ENCODE results near the gene RIGI. TPM values are rescaled to one million over a fixed set of nuclear protein-coding genes. Genes with fewer than 3 reads are reported as not detected.

RIGI gene
- polyA plus RNA-seq, 2 of the 4 experiments (the other 2 are of a cell fraction): 4.1 to 4.8 TPM

DNA sequence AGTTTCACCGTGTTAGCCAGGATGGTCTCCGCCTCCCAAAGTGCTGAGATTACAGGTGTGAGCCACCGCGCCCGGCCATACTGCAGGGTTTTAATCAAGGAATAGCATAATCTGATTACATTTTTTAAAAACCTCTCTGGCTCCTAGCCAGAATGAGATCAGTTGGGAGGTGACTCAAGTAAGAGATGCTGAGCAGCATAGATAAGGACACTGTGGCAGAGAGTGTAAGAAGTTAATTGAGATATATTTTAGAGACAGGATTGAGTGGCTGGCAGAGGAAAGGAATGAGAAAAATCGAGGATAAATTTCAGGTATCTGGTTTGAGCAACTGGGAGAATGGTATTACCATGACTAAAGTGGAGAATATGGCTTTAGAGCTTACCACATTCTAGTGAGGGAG, 7.3 kb upstream of the RIGI start:
- ATAC-seq (no peak), DNase-seq (ENCODE audit: low read depth in 1 of 2, low spot score in 1 of 2) (no peak), FAIRE-seq (no peak)
- no peaks in the 10 kb centered on the region for H3K4me1 ChIP-seq
- 87% methylated on average over 6 of the region's 6 CpGs for WGBS (ENCODE audit: missing lambda C conversion rate)
- peaks cover 11% of the 10 kb centered on the region; the same call in 1 of the 3 replicates for H3K9me3 ChIP-seq
- TF ChIP-seq TP53 (CRISPR knock-in tag; IDR thresholded peaks at IDR 0.05) (no peak), USF2 (IDR thresholded peaks at IDR 0.05) (no peak), CBX8 (IDR thresholded peaks at IDR 0.05) (no peak), FOXS1 (CRISPR knock-in tag; IDR thresholded peaks at IDR 0.05) (no peak), NFE2L2 (conservative IDR thresholded peaks at IDR 0.05; ENCODE audit: low read length) (no peak), HDAC2 (IDR thresholded peaks at IDR 0.05) (no peak), FOSL2 (IDR thresholded peaks at IDR 0.05) (no peak), FOSL2 (CRISPR knock-in tag; IDR thresholded peaks at IDR 0.05) (no peak), HEYL (CRISPR knock-in tag; IDR thresholded peaks at IDR 0.05) (no peak), TFCP2L1 (CRISPR knock-in tag; IDR thresholded peaks at IDR 0.05) (no peak), SMC3 (IDR thresholded peaks at IDR 0.05) (no peak), BCL3 (IDR thresholded peaks at IDR 0.05) (no peak), ZC3H11A (IDR thresholded peaks at IDR 0.05) (no peak), PHF8 (IDR thresholded peaks at IDR 0.05; ENCODE audit: borderline replicate concordance, low read depth) (no peak), RARB (CRISPR knock-in tag; IDR thresholded peaks at IDR 0.05) (no peak), POLR2AphosphoS2 (conservative IDR thresholded peaks at IDR 0.05; ENCODE audit: low read length) (no peak), MYC (IDR thresholded peaks at IDR 0.05; ENCODE audit: borderline replicate concordance, low read length) (no peak), CBX2 (IDR thresholded peaks at IDR 0.05; ENCODE audit: borderline replicate concordance, low read depth) (no peak)
- TF ChIP-seq, protein P1, sequence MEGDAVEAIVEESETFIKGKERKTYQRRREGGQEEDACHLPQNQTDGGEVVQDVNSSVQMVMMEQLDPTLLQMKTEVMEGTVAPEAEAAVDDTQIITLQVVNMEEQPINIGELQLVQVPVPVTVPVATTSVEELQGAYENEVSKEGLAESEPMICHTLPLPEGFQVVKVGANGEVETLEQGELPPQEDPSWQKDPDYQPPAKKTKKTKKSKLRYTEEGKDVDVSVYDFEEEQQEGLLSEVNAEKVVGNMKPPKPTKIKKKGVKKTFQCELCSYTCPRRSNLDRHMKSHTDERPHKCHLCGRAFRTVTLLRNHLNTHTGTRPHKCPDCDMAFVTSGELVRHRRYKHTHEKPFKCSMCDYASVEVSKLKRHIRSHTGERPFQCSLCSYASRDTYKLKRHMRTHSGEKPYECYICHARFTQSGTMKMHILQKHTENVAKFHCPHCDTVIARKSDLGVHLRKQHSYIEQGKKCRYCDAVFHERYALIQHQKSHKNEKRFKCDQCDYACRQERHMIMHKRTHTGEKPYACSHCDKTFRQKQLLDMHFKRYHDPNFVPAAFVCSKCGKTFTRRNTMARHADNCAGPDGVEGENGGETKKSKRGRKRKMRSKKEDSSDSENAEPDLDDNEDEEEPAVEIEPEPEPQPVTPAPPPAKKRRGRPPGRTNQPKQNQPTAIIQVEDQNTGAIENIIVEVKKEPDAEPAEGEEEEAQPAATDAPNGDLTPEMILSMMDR (IDR thresholded peaks at IDR 0.05): no peak
- TF ChIP-seq, protein P2, sequence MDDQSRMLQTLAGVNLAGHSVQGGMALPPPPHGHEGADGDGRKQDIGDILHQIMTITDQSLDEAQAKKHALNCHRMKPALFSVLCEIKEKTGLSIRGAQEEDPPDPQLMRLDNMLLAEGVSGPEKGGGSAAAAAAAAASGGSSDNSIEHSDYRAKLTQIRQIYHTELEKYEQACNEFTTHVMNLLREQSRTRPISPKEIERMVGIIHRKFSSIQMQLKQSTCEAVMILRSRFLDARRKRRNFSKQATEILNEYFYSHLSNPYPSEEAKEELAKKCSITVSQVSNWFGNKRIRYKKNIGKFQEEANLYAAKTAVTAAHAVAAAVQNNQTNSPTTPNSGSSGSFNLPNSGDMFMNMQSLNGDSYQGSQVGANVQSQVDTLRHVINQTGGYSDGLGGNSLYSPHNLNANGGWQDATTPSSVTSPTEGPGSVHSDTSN (IDR thresholded peaks at IDR 0.05): no peak
- no peak overlapping the region for H3K4me2 ChIP-seq
- ChIA-PET CTCF (interaction anchor here (0.6 to 2.0 kb wide), 5 partner anchors 39 to 455 kb away, joined by 3 to 7 read pairs (median 5); no protein-coding TSS in a partner anchor), POLR2A (no interaction called here)
- no peak overlapping the region for H3K4me3 ChIP-seq
- no peak overlapping the region for H3K27ac ChIP-seq

DNA sequence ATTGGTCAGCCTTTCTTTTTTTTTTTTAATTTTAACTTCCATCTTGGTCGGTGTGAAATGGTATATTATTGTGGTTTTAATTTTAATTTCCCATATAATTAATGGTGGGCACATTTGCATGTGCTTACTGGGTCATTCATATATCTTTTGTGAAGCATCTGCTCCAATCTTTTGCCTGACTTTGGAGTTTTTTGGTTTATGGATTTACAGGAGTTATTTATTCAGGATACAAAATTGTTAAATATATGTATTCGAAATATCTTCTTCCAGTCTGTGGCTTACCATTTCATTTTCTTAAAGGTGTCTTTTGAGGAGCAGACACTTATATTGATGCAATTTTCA, 682 bp upstream of the RIGI start:
- FAIRE-seq (no peak), ATAC-seq (no peak), DNase-seq (ENCODE audit: low read depth in 1 of 2, low spot score in 1 of 2) (no peak)
- H3K4me3 ChIP-seq: peak overlapping the region; percentile 58
- peaks cover 11% of the 10 kb centered on the region; the same call in 1 of the 3 replicates for H3K9me3 ChIP-seq
- POLR2A ChIA-PET: interaction anchor here (0.8 to 2.7 kb wide), 4 partner anchors 23 to 148 kb away, joined by 3 to 25 read pairs (median 12); partner anchors contain the start of gene ACO1
- peaks cover 6% of the 10 kb centered on the region; the same call in 2 of the 3 replicates for H3K4me1 ChIP-seq
- peak overlapping the region in 1 of 2 experiments; percentile 83; a peak in 3 of 6 replicates for H3K27ac ChIP-seq
- CTCF ChIA-PET: interaction anchor here (0.6 to 10.2 kb wide), 28 partner anchors 9 to 452 kb away, joined by 3 to 159 read pairs (median 5); partner anchors contain the start of genes ACO1 and NDUFB6
- H3K4me2 ChIP-seq: peak overlapping the region; percentile 82
- no peak for TF ChIP-seq NFE2L2 (conservative IDR thresholded peaks at IDR 0.05; ENCODE audit: low read length)
- TF ChIP-seq ATOH8 (CRISPR knock-in tag; IDR thresholded peaks at IDR 0.05; ENCODE audit: low read depth): no peak
- TF ChIP-seq SREBF2 (IDR thresholded peaks at IDR 0.05): no peak
- no peak for TF ChIP-seq HOXA7 (CRISPR knock-in tag; IDR thresholded peaks at IDR 0.05)
- TF ChIP-seq, protein P2 (IDR thresholded peaks at IDR 0.05): no peak
- TF ChIP-seq, protein P3, sequence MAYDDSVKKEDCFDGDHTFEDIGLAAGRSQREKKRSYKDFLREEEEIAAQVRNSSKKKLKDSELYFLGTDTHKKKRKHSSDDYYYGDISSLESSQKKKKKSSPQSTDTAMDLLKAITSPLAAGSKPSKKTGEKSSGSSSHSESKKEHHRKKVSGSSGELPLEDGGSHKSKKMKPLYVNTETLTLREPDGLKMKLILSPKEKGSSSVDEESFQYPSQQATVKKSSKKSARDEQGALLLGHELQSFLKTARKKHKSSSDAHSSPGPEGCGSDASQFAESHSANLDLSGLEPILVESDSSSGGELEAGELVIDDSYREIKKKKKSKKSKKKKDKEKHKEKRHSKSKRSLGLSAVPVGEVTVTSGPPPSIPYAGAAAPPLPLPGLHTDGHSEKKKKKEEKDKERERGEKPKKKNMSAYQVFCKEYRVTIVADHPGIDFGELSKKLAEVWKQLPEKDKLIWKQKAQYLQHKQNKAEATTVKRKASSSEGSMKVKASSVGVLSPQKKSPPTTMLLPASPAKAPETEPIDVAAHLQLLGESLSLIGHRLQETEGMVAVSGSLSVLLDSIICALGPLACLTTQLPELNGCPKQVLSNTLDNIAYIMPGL (CRISPR knock-in tag; IDR thresholded peaks at IDR 0.05; ENCODE audit: borderline replicate concordance): no peak
- TF ChIP-seq EP300 (IDR thresholded peaks at IDR 0.05): no peak
- no peak for TF ChIP-seq ZSCAN20 (CRISPR knock-in tag; IDR thresholded peaks at IDR 0.05)
- 3% methylated on average over 2 of the region's 2 CpGs for WGBS (ENCODE audit: missing lambda C conversion rate)

All from A549 (cell line).